ENCODE results near the gene PEX5.
"Not testable (repeated sequence)": the region's sequence is repeated elsewhere in the genome, so short reads cannot be mapped to it uniquely, and the experiment has no call there.

Gene PEX5

DNA sequence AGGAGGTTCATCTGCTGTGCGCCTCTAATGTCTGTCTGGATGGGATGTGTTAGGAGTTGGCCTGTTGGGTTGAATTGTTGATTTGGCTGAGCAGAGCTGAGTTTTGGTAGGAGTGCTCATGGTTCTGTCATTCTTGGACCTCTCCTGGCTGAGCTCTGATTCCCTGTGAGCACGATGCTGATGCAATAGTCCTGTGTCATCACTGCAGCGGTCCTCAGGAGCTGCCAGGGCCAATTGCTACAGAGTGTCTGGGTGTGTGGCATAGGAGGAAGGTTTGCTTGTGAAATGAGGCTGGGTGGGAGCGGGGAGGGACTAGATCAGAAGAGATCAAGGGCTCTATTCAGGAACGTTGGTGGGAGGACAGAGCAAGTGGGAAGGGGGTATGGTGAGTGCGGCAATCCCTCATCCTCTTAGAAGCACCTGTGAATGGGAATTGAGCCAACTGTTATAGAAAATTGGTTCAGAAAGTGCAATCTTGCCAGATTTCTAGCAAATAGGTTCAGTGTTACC lies 21.2 kb downstream of the PEX5 start:
- DNase-seq (ENCODE audit: low spot score): no peak

- no peak for DNase-seq (ENCODE audit: low spot score)
These were observed 23.2 kb downstream of the PEX5 start for GRCh38 chr12:7212678-7213077.

- DNase-seq (ENCODE audit: low spot score): not testable (repeated sequence)
These were observed 24.3 kb downstream of the PEX5 start for GRCh38 chr12:7213745-7214144.

DNA sequence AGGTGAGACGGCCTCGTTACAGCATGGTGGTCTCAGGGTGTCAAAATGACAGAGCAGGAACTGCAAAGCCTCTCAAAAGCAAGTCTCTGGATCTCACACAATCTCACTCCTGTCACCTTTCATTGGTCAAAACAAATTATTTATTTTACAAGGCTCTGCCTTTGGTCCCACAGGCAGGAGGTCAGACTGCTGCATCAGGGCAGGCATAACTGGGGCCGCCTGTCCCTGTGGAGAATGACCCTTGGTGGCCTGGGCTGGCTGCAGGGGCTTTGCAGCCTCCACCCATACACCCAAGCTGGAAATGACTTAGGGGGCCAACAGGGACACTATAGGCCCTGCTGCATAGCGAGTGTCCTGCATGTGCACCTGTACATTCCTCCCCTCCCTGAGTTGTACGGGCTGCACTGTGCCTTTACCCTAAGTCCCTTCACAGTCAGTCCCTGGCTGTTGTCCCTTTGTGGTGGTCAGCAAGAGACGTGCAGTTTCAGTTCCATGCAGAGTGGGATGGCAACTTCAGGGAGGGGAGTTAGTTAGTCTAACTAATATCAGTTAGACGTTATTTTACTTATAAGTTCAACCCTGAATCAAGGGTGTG lies 28.1 kb downstream of the PEX5 start:
- DNase-seq (ENCODE audit: low spot score): no peak

DNA sequence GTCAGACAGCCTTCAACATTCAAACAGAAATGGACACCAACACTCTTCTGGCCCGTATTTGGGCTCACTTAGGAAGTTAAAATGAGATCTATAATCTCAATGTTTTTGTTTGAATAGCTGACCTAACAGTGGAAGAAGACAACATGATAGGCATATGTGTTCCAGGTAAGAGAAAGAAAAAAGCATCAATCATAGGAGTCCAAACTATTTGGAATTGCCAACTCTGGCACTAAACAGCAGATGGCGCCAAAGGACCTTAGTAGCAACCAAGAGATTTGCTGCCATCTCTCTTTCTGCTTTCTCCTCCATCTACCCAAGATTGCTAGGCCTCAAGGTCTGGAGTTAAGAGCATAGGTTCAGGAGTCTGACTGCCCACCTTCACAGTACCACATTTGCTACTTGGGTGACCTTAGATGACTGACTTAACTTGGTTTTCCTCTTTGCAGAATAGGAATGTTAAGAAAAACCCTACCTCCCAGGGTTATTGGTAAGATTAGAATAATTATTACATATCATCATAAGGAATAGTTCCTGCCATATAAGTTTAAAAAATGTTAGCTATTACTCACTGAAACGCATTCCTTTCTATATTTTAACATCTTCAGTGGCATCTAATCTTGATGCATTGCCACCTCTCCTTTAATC lies 30.2 kb downstream of the PEX5 start:
- peak; percentile 77 for DNase-seq (ENCODE audit: low spot score)

- DNase-seq (ENCODE audit: low spot score): no peak
These were observed 32.0 kb downstream of the PEX5 start for GRCh38 chr12:7221486-7221885.

- DNase-seq (ENCODE audit: low spot score): no peak
These were observed 40.3 kb downstream of the PEX5 start for GRCh38 chr12:7229741-7230140.

DNA sequence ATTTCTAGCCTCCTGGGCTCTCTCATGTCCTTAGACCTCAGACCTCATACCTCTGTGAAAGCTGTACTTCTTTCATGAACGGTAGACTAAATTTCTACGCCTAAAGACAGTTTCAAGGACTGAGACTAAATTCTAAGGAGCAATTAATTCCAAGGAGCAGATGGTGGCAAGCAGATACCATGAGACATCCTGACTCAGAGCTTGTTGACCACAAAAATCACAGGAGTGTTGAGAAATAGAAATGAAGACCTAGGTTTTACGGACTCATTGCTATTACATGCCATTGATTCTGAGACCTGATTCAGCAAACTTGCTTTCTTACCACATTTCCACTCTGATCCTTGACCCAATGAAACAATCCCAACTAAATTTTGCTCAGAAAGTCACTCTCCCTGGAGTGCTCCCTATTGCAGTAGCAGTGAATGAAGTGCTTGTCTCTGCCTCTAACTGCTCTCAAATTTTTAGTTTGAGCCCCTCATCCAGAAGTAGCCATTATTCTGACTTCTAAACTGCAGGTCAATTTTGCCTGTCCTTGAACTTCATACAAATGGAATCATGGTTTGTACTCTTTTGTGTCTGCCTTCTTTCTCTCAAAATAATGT lies 52.0 kb downstream of the PEX5 start:
- DNase-seq (ENCODE audit: low spot score): no peak

DNA sequence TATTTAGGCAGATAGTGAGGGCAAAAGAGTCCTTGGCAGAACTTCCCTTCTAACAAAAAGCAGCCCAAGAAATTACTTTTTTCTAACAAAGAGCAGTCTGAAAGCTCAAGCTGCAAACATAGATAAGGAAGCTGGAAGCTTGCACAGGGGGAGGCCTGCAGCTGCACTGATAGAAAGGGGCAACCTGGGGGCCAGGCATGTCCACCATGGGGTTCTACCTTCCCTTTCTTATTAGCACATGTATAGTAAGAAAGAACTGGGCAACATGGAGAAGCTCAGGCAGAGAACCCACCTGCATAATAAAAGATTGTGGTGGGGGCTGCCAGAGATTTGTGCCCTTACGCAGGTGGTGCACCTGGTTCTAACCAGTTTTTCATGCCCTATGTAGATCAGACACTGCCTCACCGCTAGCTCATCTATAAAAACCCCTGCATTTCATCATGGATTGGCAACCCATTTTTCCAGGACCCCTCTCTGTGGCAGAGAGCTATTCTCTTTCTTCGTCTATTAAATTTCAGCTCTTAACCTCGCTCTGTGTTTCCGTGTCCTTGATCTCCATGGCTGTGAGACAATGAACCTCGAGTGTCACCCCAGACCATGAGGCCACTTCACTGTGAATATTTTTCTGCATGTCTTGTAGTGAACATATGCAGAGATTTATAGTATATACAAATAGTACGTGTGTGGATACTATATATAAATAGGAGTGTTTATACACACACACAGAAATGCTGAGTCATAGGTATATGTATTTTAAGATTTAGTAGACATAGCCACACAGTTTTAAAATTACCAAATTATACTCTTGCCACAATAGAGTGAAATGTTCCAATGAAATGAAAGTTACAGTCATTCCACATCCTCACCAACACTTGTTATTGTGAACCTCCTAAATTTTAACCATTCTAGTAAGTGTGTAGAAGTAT lies 53.0 kb downstream of the PEX5 start:
- DNase-seq (ENCODE audit: low spot score): no peak

- DNase-seq (ENCODE audit: low spot score): not testable (repeated sequence)
These were observed 62.0 kb downstream of the PEX5 start for GRCh38 chr12:7251328-7251996.

- no peak for DNase-seq (ENCODE audit: low spot score)
These were observed 69.6 kb downstream of the PEX5 start for GRCh38 chr12:7259060-7259459.

Data from SK-N-DZ (cell line).